ENCODE results near the gene PRTFDC1.

The PRTFDC1 gene

GRCh38 chr10:24887855-24888231 is 64.6 kb downstream of the PRTFDC1 start:
- H3K4me3 Mint-ChIP-seq = peak overlapping the region; percentile 76
- H3K27me3 Mint-ChIP-seq = no peaks in the 10 kb centered on the region
- peaks cover 6% of the 10 kb centered on the region for H3K9me3 Mint-ChIP-seq
- H3K36me3 Mint-ChIP-seq = peaks cover 7% of the 10 kb centered on the region
- no peak for ATAC-seq
- H3K4me1 Mint-ChIP-seq = peaks cover 38% of the 10 kb centered on the region
- H3K27ac Mint-ChIP-seq = peak overlapping the region; percentile 82

- Mint-ChIP-seq H3K27me3 (no peaks in the 10 kb centered on the region), H3K4me3 (no peak overlapping the region), H3K36me3 (peaks cover 7% of the 10 kb centered on the region), H3K4me1 (peaks cover 45% of the 10 kb centered on the region), H3K27ac (peak overlapping the region; percentile 7), H3K9me3 (peaks cover 6% of the 10 kb centered on the region)
- ATAC-seq = no peak
Measured at GRCh38 chr10:24886290-24886680, 66.1 kb downstream of the PRTFDC1 start.

GRCh38 chr10:24885551-24886289 is 66.7 kb downstream of the PRTFDC1 start:
- peak overlapping the region; percentile 7 for H3K27ac Mint-ChIP-seq
- peaks cover 49% of the 10 kb centered on the region for H3K4me1 Mint-ChIP-seq
- no peaks in the 10 kb centered on the region for H3K27me3 Mint-ChIP-seq
- ATAC-seq = no peak
- peaks cover 9% of the 10 kb centered on the region for H3K9me3 Mint-ChIP-seq
- H3K36me3 Mint-ChIP-seq = peaks cover 7% of the 10 kb centered on the region
- no peak overlapping the region for H3K4me3 Mint-ChIP-seq

GRCh38 chr10:24884793-24885192 is 67.6 kb downstream of the PRTFDC1 start:
- Mint-ChIP-seq H3K27ac (peak overlapping the region; percentile 53), H3K4me3 (no peak overlapping the region), H3K4me1 (peaks cover 43% of the 10 kb centered on the region), H3K9me3 (peaks cover 9% of the 10 kb centered on the region), H3K36me3 (peaks cover 7% of the 10 kb centered on the region), H3K27me3 (no peaks in the 10 kb centered on the region)
- no peak for ATAC-seq

- ATAC-seq = no peak
Measured at GRCh38 chr10:24884316-24884715, 68.1 kb downstream of the PRTFDC1 start.

GRCh38 chr10:24883176-24883575 is 69.2 kb downstream of the PRTFDC1 start:
- H3K9me3 Mint-ChIP-seq = peaks cover 9% of the 10 kb centered on the region
- peaks cover 7% of the 10 kb centered on the region for H3K36me3 Mint-ChIP-seq
- H3K27me3 Mint-ChIP-seq = no peaks in the 10 kb centered on the region
- H3K4me1 Mint-ChIP-seq = peaks cover 34% of the 10 kb centered on the region
- no peak for ATAC-seq
- peak overlapping the region; percentile 53 for H3K27ac Mint-ChIP-seq
- peak overlapping the region; percentile 2 for H3K4me3 Mint-ChIP-seq

More at GRCh38 chr10:24884316-24884715, 68.1 kb downstream of the PRTFDC1 start:
- peak overlapping the region; percentile 53 for H3K27ac Mint-ChIP-seq
- peaks cover 38% of the 10 kb centered on the region for H3K4me1 Mint-ChIP-seq
- H3K9me3 Mint-ChIP-seq = peaks cover 9% of the 10 kb centered on the region
- no peaks in the 10 kb centered on the region for H3K27me3 Mint-ChIP-seq
- H3K36me3 Mint-ChIP-seq = peaks cover 7% of the 10 kb centered on the region
- H3K4me3 Mint-ChIP-seq = no peak overlapping the region

- Mint-ChIP-seq H3K4me3 (peak overlapping the region; percentile 36), H3K4me1 (peaks cover 24% of the 10 kb centered on the region), H3K27me3 (no peaks in the 10 kb centered on the region), H3K27ac (peak overlapping the region; percentile 46), H3K9me3 (peaks cover 4% of the 10 kb centered on the region), H3K36me3 (peaks cover under 1% of the 10 kb centered on the region)
- ATAC-seq = peak; percentile 81
Measured at GRCh38 chr10:24882047-24882698, 70.2 kb downstream of the PRTFDC1 start.

- Mint-ChIP-seq H3K9me3 (peaks cover 8% of the 10 kb centered on the region), H3K4me3 (no peak overlapping the region), H3K27ac (no peak overlapping the region), H3K4me1 (peaks cover 23% of the 10 kb centered on the region), H3K36me3 (peaks cover 6% of the 10 kb centered on the region), H3K27me3 (no peaks in the 10 kb centered on the region)
- ATAC-seq = no peak
Measured at GRCh38 chr10:24879861-24880260, 72.5 kb downstream of the PRTFDC1 start.

GRCh38 chr10:24874133-24874532 is 78.3 kb downstream of the PRTFDC1 start:
- Mint-ChIP-seq H3K36me3 (peaks cover 6% of the 10 kb centered on the region), H3K4me3 (no peak overlapping the region), H3K9me3 (peaks cover 6% of the 10 kb centered on the region), H3K27me3 (no peaks in the 10 kb centered on the region), H3K4me1 (peaks cover 8% of the 10 kb centered on the region), H3K27ac (no peak overlapping the region)
- no peak for ATAC-seq

- Mint-ChIP-seq H3K9me3 (peaks cover 6% of the 10 kb centered on the region), H3K36me3 (peaks cover 6% of the 10 kb centered on the region), H3K27ac (no peak overlapping the region), H3K4me1 (peaks cover 8% of the 10 kb centered on the region), H3K4me3 (no peak overlapping the region), H3K27me3 (no peaks in the 10 kb centered on the region)
- ATAC-seq = no peak
Measured at GRCh38 chr10:24873281-24873683, 79.1 kb downstream of the PRTFDC1 start.

GRCh38 chr10:24872790-24873182 is 79.6 kb downstream of the PRTFDC1 start:
- Mint-ChIP-seq H3K4me3 (no peak overlapping the region), H3K4me1 (peaks cover 8% of the 10 kb centered on the region), H3K27me3 (no peaks in the 10 kb centered on the region), H3K36me3 (peaks cover 6% of the 10 kb centered on the region), H3K9me3 (peaks cover 6% of the 10 kb centered on the region), H3K27ac (no peak overlapping the region)
- ATAC-seq = no peak

GRCh38 chr10:24872049-24872789 is 80.2 kb downstream of the PRTFDC1 start:
- no peak for ATAC-seq
- H3K36me3 Mint-ChIP-seq = peaks cover 6% of the 10 kb centered on the region
- no peaks in the 10 kb centered on the region for H3K27me3 Mint-ChIP-seq
- peaks cover 10% of the 10 kb centered on the region for H3K4me1 Mint-ChIP-seq
- peaks cover 6% of the 10 kb centered on the region for H3K9me3 Mint-ChIP-seq
- H3K27ac Mint-ChIP-seq = no peak overlapping the region
- H3K4me3 Mint-ChIP-seq = no peak overlapping the region

- Mint-ChIP-seq H3K4me3 (no peak overlapping the region), H3K36me3 (peaks cover 6% of the 10 kb centered on the region), H3K27ac (no peak overlapping the region), H3K4me1 (peaks cover 20% of the 10 kb centered on the region), H3K27me3 (peaks cover 8% of the 10 kb centered on the region), H3K9me3 (peaks cover 6% of the 10 kb centered on the region)
- ATAC-seq = no peak
Measured at GRCh38 chr10:24871011-24871935, 81.1 kb downstream of the PRTFDC1 start.

- Mint-ChIP-seq H3K27ac (peak overlapping the region; percentile 56), H3K4me1 (peaks cover 20% of the 10 kb centered on the region)
- ATAC-seq = no peak
Measured at GRCh38 chr10:24869354-24870015, 82.9 kb downstream of the PRTFDC1 start.

More at GRCh38 chr10:24869354-24870015, 82.9 kb downstream of the PRTFDC1 start:
- no peak overlapping the region for H3K4me3 Mint-ChIP-seq
- H3K36me3 Mint-ChIP-seq = no peaks in the 10 kb centered on the region
- H3K9me3 Mint-ChIP-seq = no peaks in the 10 kb centered on the region
- peaks cover 9% of the 10 kb centered on the region for H3K27me3 Mint-ChIP-seq
